Stimulated activated CD8-positive, alpha-beta memory T cell treated with anti-CD3 and anti-CD28 coated beads, Interleukin-4, amount 100 ng/mL, for 4 hours (primary cell): ENCODE data around the gene MIPOL1.
"Not testable (repeated sequence)": the region's sequence is repeated elsewhere in the genome, so short reads cannot be mapped to it uniquely, and the experiment has no call there.

Experiments
- DNase-seq, 2 donors: peaks; one replicate each; pipeline ENCODE4 v3.0.0-alpha.2; 2020; ENCODE audit warnings: low read depth in 2 of 2, low spot score in 1 of 2

The MIPOL1 gene

GRCh38 chr14:37443461-37443860 lies 245.7 kb downstream of the MIPOL1 start:
- no peak for DNase-seq

GRCh38 chr14:37447883-37448391 lies 250.2 kb downstream of the MIPOL1 start:
- DNase-seq: no peak

- DNase-seq: no peak
These were observed 254.6 kb downstream of the MIPOL1 start for GRCh38 chr14:37452323-37452722.

GRCh38 chr14:37453985-37454384 lies 256.2 kb downstream of the MIPOL1 start:
- no peak for DNase-seq

GRCh38 chr14:37457334-37457733 lies 259.6 kb downstream of the MIPOL1 start:
- no peak for DNase-seq

- DNase-seq: not testable (repeated sequence)
These were observed 264.7 kb downstream of the MIPOL1 start for GRCh38 chr14:37462426-37462825.

GRCh38 chr14:37464192-37464858 lies 266.6 kb downstream of the MIPOL1 start:
- no peak for DNase-seq

- DNase-seq: no peak
These were observed 268.4 kb downstream of the MIPOL1 start for GRCh38 chr14:37466003-37466622.

GRCh38 chr14:37466623-37467088 lies 268.9 kb downstream of the MIPOL1 start:
- DNase-seq: no peak

- DNase-seq: no peak
These were observed 271.9 kb downstream of the MIPOL1 start for GRCh38 chr14:37469650-37470049.

- no peak for DNase-seq
These were observed 272.5 kb downstream of the MIPOL1 start for GRCh38 chr14:37470251-37470650.

GRCh38 chr14:37472906-37473305 lies 275.2 kb downstream of the MIPOL1 start:
- DNase-seq: no peak

GRCh38 chr14:37474191-37474590 lies 276.5 kb downstream of the MIPOL1 start:
- no peak for DNase-seq

- DNase-seq: no peak
These were observed 282.9 kb downstream of the MIPOL1 start for GRCh38 chr14:37480446-37481290.

- no peak for DNase-seq
These were observed 284.7 kb downstream of the MIPOL1 start for GRCh38 chr14:37482428-37482827.

GRCh38 chr14:37483672-37484071 lies 285.9 kb downstream of the MIPOL1 start:
- DNase-seq: no peak

- no peak for DNase-seq
These were observed 292.9 kb downstream of the MIPOL1 start for GRCh38 chr14:37490607-37491006.

GRCh38 chr14:37491076-37491475 lies 293.3 kb downstream of the MIPOL1 start:
- no peak for DNase-seq

- DNase-seq: no peak
These were observed 295.9 kb downstream of the MIPOL1 start for GRCh38 chr14:37493606-37494005.

- no peak for DNase-seq
These were observed 299.7 kb downstream of the MIPOL1 start for GRCh38 chr14:37497422-37497821.

- DNase-seq: no peak
These were observed 304.1 kb downstream of the MIPOL1 start for GRCh38 chr14:37501877-37502276.

- no peak for DNase-seq
These were observed 310.8 kb downstream of the MIPOL1 start for GRCh38 chr14:37508503-37508902.
